Endodermal cell (in vitro differentiated cells): ENCODE measurements around the gene GSG1L. TPM values are rescaled to one million over a fixed set of nuclear protein-coding genes. Genes with fewer than 3 reads are reported as not detected.

Experiments used
- DNase-seq: peaks from one replicate; pipeline ENCODE4 v3.0.0-alpha.2; 2017
- H3K27ac ChIP-seq: 2 replicates; pipeline ENCODE4 v1.5.1; 2013; ENCODE audit warnings: mild to moderate bottlenecking, low read depth, low read length, moderate library complexity
- H3K27me3 ChIP-seq: 2 replicates; pipeline ENCODE4 v1.6.1; 2013; ENCODE audit warnings: mild to moderate bottlenecking, low read length, moderate library complexity; ENCODE audit not compliant: insufficient read depth, control insufficient read depth, poor library complexity, severe bottlenecking
- H3K36me3 ChIP-seq: 2 replicates; pipeline ENCODE4 v1.7.0; 2013; ENCODE audit warnings: mild to moderate bottlenecking, low read length, moderate library complexity; ENCODE audit not compliant: control insufficient read depth, insufficient read depth
- H3K4me1 ChIP-seq: one replicate; pipeline ENCODE4 v1.7.0; 2013; ENCODE audit warnings: low read length; ENCODE audit not compliant: control insufficient read depth, insufficient read depth
- H3K4me3 ChIP-seq: 2 replicates; pipeline ENCODE4 v1.5.1; 2013; ENCODE audit warnings: mild to moderate bottlenecking, low read length, moderate library complexity
- H3K9ac ChIP-seq: 2 replicates; pipeline ENCODE4 v1.6.1; 2013; ENCODE audit warnings: mild to moderate bottlenecking, low read length, moderate library complexity; ENCODE audit not compliant: poor library complexity, severe bottlenecking; ENCODE audit errors: extremely low read depth
- H3K9me3 ChIP-seq: 2 replicates; pipeline ENCODE4 v1.6.1; 2013; ENCODE audit warnings: mild to moderate bottlenecking, low read length, moderate library complexity; ENCODE audit not compliant: control insufficient read depth
- H3K27ac Mint-ChIP-seq: 2 replicates; pipeline ENCODE4 v1.8.0; 2020; ENCODE audit warnings: mixed read lengths
- H3K27me3 Mint-ChIP-seq: 2 replicates; pipeline ENCODE4 v1.8.0; 2021; ENCODE audit warnings: mild to moderate bottlenecking, mixed read lengths; ENCODE audit not compliant: insufficient read depth
- H3K36me3 Mint-ChIP-seq: 2 replicates; pipeline ENCODE4 v1.8.0; 2020; ENCODE audit warnings: low read depth, mixed read lengths
- H3K4me1 Mint-ChIP-seq: 2 replicates; pipeline ENCODE4 v1.8.0; 2020; ENCODE audit warnings: mixed read lengths
- H3K4me3 Mint-ChIP-seq: 2 replicates; pipeline ENCODE4 v1.8.0; 2020; ENCODE audit warnings: mild to moderate bottlenecking, moderate library complexity, mixed read lengths
- H3K9me3 Mint-ChIP-seq: 2 replicates; pipeline ENCODE4 v1.8.0; 2020; ENCODE audit warnings: mild to moderate bottlenecking, mixed read lengths
- WGBS, 2 experiments: methylation state at CpG; one replicate each; pipeline versions ENCODE4 v1.1.5 to v1.1.7; 2013; ENCODE audit warnings: missing lambda C conversion rate in 2 of 2, mixed read lengths in 1 of 2; ENCODE audit not compliant: insufficient coverage in 1 of 2, insufficient read length in 1 of 2; 5-methylcytosine and 5-hydroxymethylcytosine counted together
- total RNA-seq, 2 donors: library from RNA; stranded (reverse); fragmentation: NEBNext Ultra II Directional in 1 of 2; extraction: Animal tissue kit (Norgen Biotek cat#: 25700) in 1 of 2; gene quantifications; 2 replicates in 1 of 2; 3 replicates in 1 of 2; pipeline ENCODE4 v1.2.1, GENCODE V29; 2021
- TF ChIP-seq, protein P1 (sequence below): fragments of 200-600 bp; sonication (generic); conservative IDR thresholded peaks from 2 replicates; pipeline ENCODE4 v1.5.0; 2021; ENCODE audit warnings: antibody characterized with exemption, mild to moderate bottlenecking

Gene GSG1L
- total RNA-seq, 2 donors from 2014 or later, result 0.24 TPM; not detected in 1

DNA sequence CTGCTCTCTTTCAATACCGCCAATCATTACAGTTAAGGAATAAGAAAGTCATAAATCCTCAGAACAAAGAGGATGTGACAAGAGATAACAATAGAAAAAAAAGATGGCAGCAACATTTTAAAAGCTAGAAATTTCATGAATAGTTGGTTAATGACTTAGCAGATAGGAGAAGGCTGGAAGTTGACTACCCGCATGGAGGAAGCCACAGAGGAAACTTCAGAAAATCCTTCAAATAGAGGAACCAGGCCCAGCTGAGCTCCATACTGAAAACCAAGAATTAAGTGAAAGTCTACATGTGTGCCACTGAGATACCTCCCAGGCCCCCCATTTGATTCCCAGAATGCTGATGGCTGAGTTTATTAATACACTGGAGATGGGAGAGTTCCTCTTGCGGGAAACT, 109.3 kb downstream of the GSG1L start:
- peaks cover 24% of the 10 kb centered on the region for H3K9me3 Mint-ChIP-seq
- no peak for DNase-seq
- no peak overlapping the region for H3K27ac Mint-ChIP-seq
- no peaks in the 10 kb centered on the region for H3K4me1 Mint-ChIP-seq
- H3K36me3 Mint-ChIP-seq, result no peaks in the 10 kb centered on the region
- Histone ChIP-seq H3K27ac (no peak overlapping the region), H3K9me3 (no peaks in the 10 kb centered on the region), H3K4me1 (no peaks in the 10 kb centered on the region), H3K9ac (no peak overlapping the region), H3K36me3 (no peaks in the 10 kb centered on the region), H3K27me3 (peaks cover 19% of the 10 kb centered on the region), H3K4me3 (no peak overlapping the region)
- no peak overlapping the region for H3K4me3 Mint-ChIP-seq
- WGBS, 2 experiments, result 74 to 83% methylated on average over 3 of the region's 3 CpGs
- TF ChIP-seq, protein P1, sequence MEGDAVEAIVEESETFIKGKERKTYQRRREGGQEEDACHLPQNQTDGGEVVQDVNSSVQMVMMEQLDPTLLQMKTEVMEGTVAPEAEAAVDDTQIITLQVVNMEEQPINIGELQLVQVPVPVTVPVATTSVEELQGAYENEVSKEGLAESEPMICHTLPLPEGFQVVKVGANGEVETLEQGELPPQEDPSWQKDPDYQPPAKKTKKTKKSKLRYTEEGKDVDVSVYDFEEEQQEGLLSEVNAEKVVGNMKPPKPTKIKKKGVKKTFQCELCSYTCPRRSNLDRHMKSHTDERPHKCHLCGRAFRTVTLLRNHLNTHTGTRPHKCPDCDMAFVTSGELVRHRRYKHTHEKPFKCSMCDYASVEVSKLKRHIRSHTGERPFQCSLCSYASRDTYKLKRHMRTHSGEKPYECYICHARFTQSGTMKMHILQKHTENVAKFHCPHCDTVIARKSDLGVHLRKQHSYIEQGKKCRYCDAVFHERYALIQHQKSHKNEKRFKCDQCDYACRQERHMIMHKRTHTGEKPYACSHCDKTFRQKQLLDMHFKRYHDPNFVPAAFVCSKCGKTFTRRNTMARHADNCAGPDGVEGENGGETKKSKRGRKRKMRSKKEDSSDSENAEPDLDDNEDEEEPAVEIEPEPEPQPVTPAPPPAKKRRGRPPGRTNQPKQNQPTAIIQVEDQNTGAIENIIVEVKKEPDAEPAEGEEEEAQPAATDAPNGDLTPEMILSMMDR, result no peak
- peaks cover 6% of the 10 kb centered on the region for H3K27me3 Mint-ChIP-seq

DNA sequence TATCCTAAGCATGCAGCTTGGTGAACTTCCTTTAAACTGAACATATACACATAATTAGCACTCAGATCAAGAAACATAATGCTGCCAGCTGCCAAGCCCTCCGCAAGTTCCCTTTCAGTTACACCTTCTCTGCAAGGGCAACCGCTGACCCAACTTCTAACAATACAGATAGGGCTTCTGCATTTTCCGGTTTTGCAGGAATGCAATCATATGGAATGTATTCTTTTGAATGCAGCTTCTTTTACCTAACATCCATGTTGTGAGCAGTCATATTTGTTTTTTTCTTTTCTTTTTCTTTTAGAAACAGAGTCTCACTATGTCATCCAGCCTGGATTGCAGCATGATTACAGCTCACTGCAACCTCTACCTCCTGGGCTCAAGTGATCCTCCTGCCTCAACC, 110.7 kb downstream of the GSG1L start:
- no peaks in the 10 kb centered on the region for H3K4me1 ChIP-seq
- Mint-ChIP-seq H3K4me3 (no peak overlapping the region), H3K36me3 (no peaks in the 10 kb centered on the region), H3K27ac (no peak overlapping the region), H3K4me1 (no peaks in the 10 kb centered on the region), H3K27me3 (peaks cover 6% of the 10 kb centered on the region), H3K9me3 (peaks cover 23% of the 10 kb centered on the region)
- H3K9ac ChIP-seq, result no peak overlapping the region
- no peak overlapping the region for H3K4me3 ChIP-seq
- TF ChIP-seq, protein P1, result no peak
- no peak for DNase-seq
- WGBS, 2 experiments, result 67 to 93% methylated on average over 1 to 3 of the region's 3 CpGs
- no peaks in the 10 kb centered on the region for H3K36me3 ChIP-seq
- H3K27ac ChIP-seq, result no peak overlapping the region
- no peaks in the 10 kb centered on the region for H3K9me3 ChIP-seq
- H3K27me3 ChIP-seq, result peaks cover 19% of the 10 kb centered on the region

DNA sequence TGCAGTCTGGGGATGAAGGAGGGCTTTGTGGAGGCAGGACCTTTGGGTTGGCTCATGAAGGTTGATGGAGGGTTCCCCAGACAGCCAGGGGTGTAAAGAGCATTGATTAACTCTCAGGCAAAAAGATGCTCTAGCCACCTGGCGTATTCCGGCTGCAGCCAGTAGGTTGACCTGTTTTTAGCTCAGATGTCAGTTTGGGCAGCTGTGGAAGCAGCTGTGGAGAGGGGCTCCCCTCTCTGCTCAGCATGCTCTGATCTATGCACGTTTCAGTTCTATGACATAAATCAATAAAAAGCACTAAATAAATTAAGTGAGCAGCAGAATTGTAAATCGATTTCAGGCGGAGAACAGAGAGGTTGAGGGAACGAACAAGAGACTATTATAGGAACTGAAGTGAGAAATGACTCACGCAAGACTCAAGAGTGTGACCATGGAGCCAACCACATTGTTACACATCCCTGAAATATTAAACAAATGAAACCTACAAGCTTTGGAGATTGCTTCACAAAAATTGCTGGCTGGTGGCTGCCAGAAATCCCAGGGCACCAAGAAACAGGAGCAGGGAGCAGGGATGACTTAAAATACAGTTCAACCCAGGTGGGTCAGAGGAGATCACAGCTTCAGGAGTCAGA, 111.9 kb downstream of the GSG1L start:
- Histone ChIP-seq H3K36me3 (no peaks in the 10 kb centered on the region), H3K9me3 (no peaks in the 10 kb centered on the region), H3K27ac (no peak overlapping the region), H3K4me1 (no peaks in the 10 kb centered on the region), H3K4me3 (no peak overlapping the region), H3K9ac (no peak overlapping the region), H3K27me3 (peaks cover 19% of the 10 kb centered on the region)
- Mint-ChIP-seq H3K36me3 (no peaks in the 10 kb centered on the region), H3K4me1 (no peaks in the 10 kb centered on the region), H3K4me3 (no peak overlapping the region), H3K9me3 (peaks cover 14% of the 10 kb centered on the region), H3K27ac (no peak overlapping the region), H3K27me3 (peaks cover 9% of the 10 kb centered on the region)
- no peak for DNase-seq
- TF ChIP-seq, protein P1, result no peak
- WGBS, 2 experiments, result 92 to 96% methylated on average over 5 to 6 of the region's 7 CpGs
